ENCODE results near the gene KNDC1. TPM values are rescaled to one million over a fixed set of nuclear protein-coding genes. Genes with fewer than 3 reads are reported as not detected.

Gene KNDC1
- total and polyA plus RNA-seq, 2 of the 4 experiments (the other 2 are of a cell fraction): 0.18 to 1.1 TPM

GRCh38 chr10:133174689-133175263, 14.8 kb downstream of the KNDC1 start:
- POLR2A ChIA-PET (ENCODE audit: unreplicated experiment): no interaction called here
- Histone ChIP-seq H3K4me2 (ENCODE audit: low read depth, low read length) (no peak overlapping the region), H4K20me1 (ENCODE audit: insufficient read depth, low read length) (no peaks in the 10 kb centered on the region), H2AFZ (replicated peaks; ENCODE audit: low read length, poor library complexity) (no peak overlapping the region), H3K9me1 (ENCODE audit: insufficient read depth, low read length) (no peaks in the 10 kb centered on the region), H3K27ac (ENCODE audit: insufficient read depth, low read length) (no peak overlapping the region), H2AK5ac (ENCODE audit: low read depth, low read length) (no peak overlapping the region), H3K27me3 (ENCODE audit: control insufficient read depth, insufficient read depth, low read length) (no peaks in the 10 kb centered on the region), H3K18ac (ENCODE audit: low read depth, low read length) (no peak overlapping the region), H3K4ac (ENCODE audit: low read depth, low read length) (no peak overlapping the region), H2BK15ac (ENCODE audit: low read depth, low read length) (no peak overlapping the region), H3K4me1 (ENCODE audit: control insufficient read depth, insufficient read depth, low read length) (no peaks in the 10 kb centered on the region), H4K5ac (ENCODE audit: low read depth, low read length) (no peak overlapping the region), H3K4me3 (ENCODE audit: insufficient read depth, low read depth, low read length) (no peak overlapping the region), H4K8ac (ENCODE audit: low read depth in 2 of 2, low read length in 2 of 2) (no peak overlapping the region), H2BK20ac (ENCODE audit: low read depth, low read length) (no peak overlapping the region), H3K56ac (ENCODE audit: extremely low read depth, insufficient read depth, low read length) (no peak overlapping the region), H3K14ac (replicated peaks; ENCODE audit: low read depth, low read length) (no peak overlapping the region), H2AK9ac (replicated peaks; ENCODE audit: low read depth, low read length, poor library complexity) (no peak overlapping the region), H2BK120ac (ENCODE audit: low read depth, low read length) (no peak overlapping the region), H3K79me1 (ENCODE audit: low read depth in 1 of 2, low read length in 2 of 2) (no peaks in the 10 kb centered on the region), H3K23ac (ENCODE audit: low read depth, low read length) (no peak overlapping the region), H2BK5ac (ENCODE audit: low read depth, low read length, poor library complexity, severe bottlenecking) (peak overlapping the region; percentile 66), H3K9me3 (ENCODE audit: control insufficient read depth, insufficient read depth, low read length) (peaks cover 3% of the 10 kb centered on the region; the same call in 1 of the 2 replicates), H4K91ac (ENCODE audit: insufficient read depth, low read depth, low read length) (no peak overlapping the region), H3K36me3 (ENCODE audit: control insufficient read depth, insufficient read depth, low read length) (no peaks in the 10 kb centered on the region; the same call in 1 of the 2 replicates), H3K9ac (ENCODE audit: low read depth, low read length) (no peak overlapping the region)
- 27% methylated on average over 2 of the region's 3 CpGs; no CpG with 5 or more reads in 1 of the 2 experiments for WGBS, 2 experiments (ENCODE audit: extremely low coverage in 2 of 2, insufficient read length in 1 of 2)
- DNase-seq (no peak), ATAC-seq (ENCODE audit: low read depth) (no peak)
- BruUV-seq (replicated peaks): no TSS peak
- TF ChIP-seq RAD21 (IDR thresholded peaks at IDR 0.05; ENCODE audit: low read length) (no peak), POLR2A (IDR thresholded peaks at IDR 0.05; ENCODE audit: low read depth, low read length) (no peak), RCOR1 (IDR thresholded peaks at IDR 0.05; ENCODE audit: insufficient replicate concordance, low read length) (no peak), CTCF (conservative IDR thresholded peaks at IDR 0.05; ENCODE audit: low read depth, low read length) (no peak), USF2 (IDR thresholded peaks at IDR 0.05; ENCODE audit: low read depth, low read length) (no peak), NFE2L2 (IDR thresholded peaks at IDR 0.05; ENCODE audit: low read depth, low read length) (no peak), RFX5 (IDR thresholded peaks at IDR 0.05; ENCODE audit: low read depth, low read length) (no peak), MAFK (IDR thresholded peaks at IDR 0.05; ENCODE audit: low read depth, low read length) (no peak), BHLHE40 (IDR thresholded peaks at IDR 0.05; ENCODE audit: low read depth, low read length) (no peak), CEBPB (IDR thresholded peaks at IDR 0.05; ENCODE audit: low read depth, low read length) (no peak), MAZ (IDR thresholded peaks at IDR 0.05; ENCODE audit: borderline replicate concordance, low read depth, low read length) (no peak), SMC3 (IDR thresholded peaks at IDR 0.05; ENCODE audit: low read depth, low read length) (no peak), MXI1 (IDR thresholded peaks at IDR 0.05; ENCODE audit: borderline replicate concordance, low read depth, low read length) (no peak), CHD1 (IDR thresholded peaks at IDR 0.05; ENCODE audit: low read depth, low read length) (no peak), ELK1 (IDR thresholded peaks at IDR 0.05; ENCODE audit: borderline replicate concordance, low read depth, low read length) (no peak), FOS (IDR thresholded peaks at IDR 0.05; ENCODE audit: low read depth, low read length) (no peak)
- intact Hi-C loops (cut with micrococcal nuclease): no loop called here
- in situ Hi-C loops (cut with MboI; ENCODE audit: low sequenced_read_pairs): no loop called here
- CTCF ChIA-PET: no interaction called here
- dilution Hi-C loops (cut with HindIII; ENCODE audit: low sequenced_read_pairs, unreplicated experiment): no loop called here
